ENCODE results near the gene HSD11B1L. TPM values are rescaled to one million over a fixed set of nuclear protein-coding genes. Genes with fewer than 3 reads are reported as not detected.

HSD11B1L gene
- polyA plus RNA-seq, 10 donors, result 2.8 to 6.7 (median 5.1) TPM

- no peak for DNase-seq
These were observed 13.8 kb upstream of the HSD11B1L start for GRCh38 chr19:5666921-5667610.

- DNase-seq, result no peak
These were observed 13.0 kb upstream of the HSD11B1L start for GRCh38 chr19:5667751-5668271.

GRCh38 chr19:5669212-5669611, 11.6 kb upstream of the HSD11B1L start:
- DNase-seq, result no peak

- no peak for DNase-seq
These were observed 9.2 kb upstream of the HSD11B1L start for GRCh38 chr19:5671600-5671999.

GRCh38 chr19:5672708-5673459, 7.9 kb upstream of the HSD11B1L start:
- DNase-seq, result no peak

GRCh38 chr19:5673752-5674151, 7.1 kb upstream of the HSD11B1L start:
- no peak for DNase-seq

GRCh38 chr19:5674714-5675113, 6.1 kb upstream of the HSD11B1L start:
- DNase-seq, result no peak

- DNase-seq, result peak; percentile 68 to 79 (median 76)
These were observed 4.6 kb upstream of the HSD11B1L start for GRCh38 chr19:5676105-5676771.

GRCh38 chr19:5676772-5677105, 4.1 kb upstream of the HSD11B1L start:
- DNase-seq, result peak; percentile 58 to 72 (median 67)

- DNase-seq, result no peak
These were observed 3.7 kb upstream of the HSD11B1L start for GRCh38 chr19:5677136-5677535.

- DNase-seq, result no peak
These were observed 3.2 kb upstream of the HSD11B1L start for GRCh38 chr19:5677580-5677979.

- DNase-seq, result no peak
These were observed 2.6 kb upstream of the HSD11B1L start for GRCh38 chr19:5678071-5678718.

- no peak for DNase-seq
These were observed 1.3 kb upstream of the HSD11B1L start for GRCh38 chr19:5679289-5680083.

- DNase-seq, result no peak
These were observed 767 bp upstream of the HSD11B1L start for GRCh38 chr19:5680084-5680436.

GRCh38 chr19:5681391-5682106, 722 bp downstream of the HSD11B1L start:
- DNase-seq, result no peak

GRCh38 chr19:5682107-5682482, 1.3 kb downstream of the HSD11B1L start:
- no peak for DNase-seq

- no peak for DNase-seq
These were observed 2.5 kb downstream of the HSD11B1L start for GRCh38 chr19:5683177-5683886.

GRCh38 chr19:5684694-5685430, 4.0 kb downstream of the HSD11B1L start:
- DNase-seq, result no peak

- DNase-seq, result no peak
These were observed 5.5 kb downstream of the HSD11B1L start for GRCh38 chr19:5686326-5686646.

All from muscle of back (tissue), 11 donors.